ENCODE results near the gene NRBF2.

DNA sequence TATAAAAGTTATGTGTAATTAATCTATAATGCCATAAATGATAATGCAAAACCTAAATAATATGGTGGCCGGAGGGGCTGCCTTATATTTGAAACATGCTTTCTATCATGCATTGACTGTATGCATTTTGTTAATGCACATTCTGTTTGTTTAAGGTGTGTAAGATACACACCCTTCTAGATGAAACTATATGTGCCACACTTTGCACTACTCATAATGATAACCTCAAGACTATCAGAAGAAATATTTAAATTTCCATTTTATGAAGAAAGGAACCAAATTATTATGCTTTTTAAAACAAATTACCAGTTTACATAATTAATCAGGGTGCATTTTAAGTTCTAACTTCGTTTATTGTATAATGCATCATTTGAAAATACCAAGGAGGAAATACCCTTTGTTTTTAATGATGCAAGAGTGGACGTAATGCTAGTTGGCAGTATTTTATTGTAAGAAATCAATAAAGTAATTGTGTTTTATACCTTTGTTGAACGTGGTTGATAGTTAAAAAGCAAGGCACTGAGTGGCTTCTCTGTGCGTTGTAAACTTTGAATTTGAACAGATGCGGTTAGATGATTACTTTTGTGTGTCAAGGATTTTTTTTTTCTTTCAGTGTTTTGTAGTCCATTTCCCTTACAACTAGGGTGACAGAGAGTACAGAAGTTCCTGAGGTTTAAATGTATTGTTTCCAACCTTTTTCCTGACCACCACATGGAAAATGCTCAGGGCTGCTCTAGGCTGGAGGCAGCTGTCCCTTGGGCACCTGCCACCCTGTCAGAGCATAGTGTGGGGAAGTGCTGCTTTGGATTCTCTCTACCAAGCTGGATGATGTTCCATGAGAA, 21.6 kb downstream of the NRBF2 start:
- TF ChIP-seq, protein P1, sequence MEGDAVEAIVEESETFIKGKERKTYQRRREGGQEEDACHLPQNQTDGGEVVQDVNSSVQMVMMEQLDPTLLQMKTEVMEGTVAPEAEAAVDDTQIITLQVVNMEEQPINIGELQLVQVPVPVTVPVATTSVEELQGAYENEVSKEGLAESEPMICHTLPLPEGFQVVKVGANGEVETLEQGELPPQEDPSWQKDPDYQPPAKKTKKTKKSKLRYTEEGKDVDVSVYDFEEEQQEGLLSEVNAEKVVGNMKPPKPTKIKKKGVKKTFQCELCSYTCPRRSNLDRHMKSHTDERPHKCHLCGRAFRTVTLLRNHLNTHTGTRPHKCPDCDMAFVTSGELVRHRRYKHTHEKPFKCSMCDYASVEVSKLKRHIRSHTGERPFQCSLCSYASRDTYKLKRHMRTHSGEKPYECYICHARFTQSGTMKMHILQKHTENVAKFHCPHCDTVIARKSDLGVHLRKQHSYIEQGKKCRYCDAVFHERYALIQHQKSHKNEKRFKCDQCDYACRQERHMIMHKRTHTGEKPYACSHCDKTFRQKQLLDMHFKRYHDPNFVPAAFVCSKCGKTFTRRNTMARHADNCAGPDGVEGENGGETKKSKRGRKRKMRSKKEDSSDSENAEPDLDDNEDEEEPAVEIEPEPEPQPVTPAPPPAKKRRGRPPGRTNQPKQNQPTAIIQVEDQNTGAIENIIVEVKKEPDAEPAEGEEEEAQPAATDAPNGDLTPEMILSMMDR (IDR thresholded peaks at IDR 0.05; ENCODE audit: low read depth, low read length, poor library complexity, severe bottlenecking) = no peak
- no peak for TF ChIP-seq EZH2phosphoT487 (IDR thresholded peaks at IDR 0.05; ENCODE audit: borderline replicate concordance, low read length)

All from DOHH2 (cell line).